ENCODE results near the gene PCLO. TPM values are rescaled to one million over a fixed set of nuclear protein-coding genes. Genes with fewer than 3 reads are reported as not detected.

The PCLO gene, protein sequence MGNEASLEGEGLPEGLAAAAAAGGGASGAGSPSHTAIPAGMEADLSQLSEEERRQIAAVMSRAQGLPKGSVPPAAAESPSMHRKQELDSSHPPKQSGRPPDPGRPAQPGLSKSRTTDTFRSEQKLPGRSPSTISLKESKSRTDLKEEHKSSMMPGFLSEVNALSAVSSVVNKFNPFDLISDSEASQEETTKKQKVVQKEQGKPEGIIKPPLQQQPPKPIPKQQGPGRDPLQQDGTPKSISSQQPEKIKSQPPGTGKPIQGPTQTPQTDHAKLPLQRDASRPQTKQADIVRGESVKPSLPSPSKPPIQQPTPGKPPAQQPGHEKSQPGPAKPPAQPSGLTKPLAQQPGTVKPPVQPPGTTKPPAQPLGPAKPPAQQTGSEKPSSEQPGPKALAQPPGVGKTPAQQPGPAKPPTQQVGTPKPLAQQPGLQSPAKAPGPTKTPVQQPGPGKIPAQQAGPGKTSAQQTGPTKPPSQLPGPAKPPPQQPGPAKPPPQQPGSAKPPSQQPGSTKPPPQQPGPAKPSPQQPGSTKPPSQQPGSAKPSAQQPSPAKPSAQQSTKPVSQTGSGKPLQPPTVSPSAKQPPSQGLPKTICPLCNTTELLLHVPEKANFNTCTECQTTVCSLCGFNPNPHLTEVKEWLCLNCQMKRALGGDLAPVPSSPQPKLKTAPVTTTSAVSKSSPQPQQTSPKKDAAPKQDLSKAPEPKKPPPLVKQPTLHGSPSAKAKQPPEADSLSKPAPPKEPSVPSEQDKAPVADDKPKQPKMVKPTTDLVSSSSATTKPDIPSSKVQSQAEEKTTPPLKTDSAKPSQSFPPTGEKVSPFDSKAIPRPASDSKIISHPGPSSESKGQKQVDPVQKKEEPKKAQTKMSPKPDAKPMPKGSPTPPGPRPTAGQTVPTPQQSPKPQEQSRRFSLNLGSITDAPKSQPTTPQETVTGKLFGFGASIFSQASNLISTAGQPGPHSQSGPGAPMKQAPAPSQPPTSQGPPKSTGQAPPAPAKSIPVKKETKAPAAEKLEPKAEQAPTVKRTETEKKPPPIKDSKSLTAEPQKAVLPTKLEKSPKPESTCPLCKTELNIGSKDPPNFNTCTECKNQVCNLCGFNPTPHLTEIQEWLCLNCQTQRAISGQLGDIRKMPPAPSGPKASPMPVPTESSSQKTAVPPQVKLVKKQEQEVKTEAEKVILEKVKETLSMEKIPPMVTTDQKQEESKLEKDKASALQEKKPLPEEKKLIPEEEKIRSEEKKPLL (N-terminal part only)
- 0.10 TPM for polyA plus RNA-seq (2012; ENCODE audit: low read depth, missing spikeins)

GRCh38 chr7:83162402-83163256 is at the start of gene PCLO:
Gene PCLO (minus strand): TSS chr7:83162884. CDS start chr7:83162592, 292 bp downstream.
- no peak for TF ChIP-seq POLR2AphosphoS5 (IDR thresholded peaks at IDR 0.05; ENCODE audit: low read depth, low read length)
- FAIRE-seq (no peak), DNase-seq (ENCODE audit: insufficient read length, low spot score) (peak; percentile 13)

DNA sequence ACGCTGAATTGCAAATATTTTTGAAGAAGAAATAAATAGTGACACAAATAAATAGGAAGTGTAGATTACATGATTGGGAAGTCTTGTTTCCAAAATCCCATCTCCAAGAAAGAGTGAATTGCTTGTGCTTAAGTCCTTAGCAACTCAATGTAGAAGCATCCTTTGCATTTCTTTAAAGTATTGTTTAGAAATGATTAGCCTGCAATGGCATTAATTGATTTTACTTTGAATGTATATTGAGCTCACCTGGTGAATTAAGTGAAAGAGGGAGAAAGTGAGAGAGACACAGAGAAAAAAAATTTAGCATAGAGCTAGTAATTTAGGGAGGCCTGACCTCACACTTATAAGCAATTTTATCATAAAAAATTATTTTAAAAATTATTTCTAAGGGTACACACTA is 49.0 kb upstream of the PCLO start:
- DNase-seq (ENCODE audit: insufficient read length, low spot score) (no peak), FAIRE-seq (no peak)
- no peak for TF ChIP-seq PAX5 (IDR thresholded peaks at IDR 0.05; ENCODE audit: insufficient read depth, low read length, severe bottlenecking)
- no peak for TF ChIP-seq POLR2AphosphoS5 (IDR thresholded peaks at IDR 0.05; ENCODE audit: low read depth, low read length)

GRCh38 chr7:83210479-83210878 is 47.8 kb upstream of the PCLO start:
- DNase-seq (ENCODE audit: insufficient read length, low spot score): no peak
- FAIRE-seq: no peak
- TF ChIP-seq POLR2AphosphoS5 (IDR thresholded peaks at IDR 0.05; ENCODE audit: low read depth, low read length): no peak
- TF ChIP-seq PAX5 (IDR thresholded peaks at IDR 0.05; ENCODE audit: insufficient read depth, low read length, severe bottlenecking): no peak
- TF ChIP-seq POU2F2 (IDR thresholded peaks at IDR 0.05; ENCODE audit: low read depth, low read length): no peak
- TF ChIP-seq TAF1 (IDR thresholded peaks at IDR 0.05; ENCODE audit: low read depth, low read length): no peak
- TF ChIP-seq SPI1 (IDR thresholded peaks at IDR 0.05; ENCODE audit: low read depth, low read length): no peak
- TF ChIP-seq POLR2A (IDR thresholded peaks at IDR 0.05; ENCODE audit: low read depth, low read length): no peak

DNA sequence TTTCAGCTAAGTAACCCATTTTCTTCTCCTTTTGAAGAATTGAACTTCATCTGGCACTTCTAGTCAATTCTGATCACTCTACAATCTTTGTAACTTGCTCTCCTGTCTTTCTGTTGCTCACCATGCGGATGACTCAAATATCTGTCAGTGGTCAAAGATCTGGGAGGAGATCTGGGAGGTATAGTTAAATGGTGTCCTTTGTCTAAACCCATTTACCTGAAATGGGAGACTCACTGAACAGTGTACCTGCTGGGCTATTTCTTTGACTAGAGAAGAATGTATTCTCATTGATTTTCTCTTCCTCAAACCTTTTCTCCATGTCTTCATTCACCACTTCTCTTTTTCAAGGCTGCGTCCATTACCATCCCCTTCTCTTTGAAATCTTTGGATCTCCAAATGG is 42.0 kb upstream of the PCLO start:
- no peak for FAIRE-seq
- TF ChIP-seq POLR2A (IDR thresholded peaks at IDR 0.05; ENCODE audit: low read depth, low read length) (no peak), TAF1 (IDR thresholded peaks at IDR 0.05; ENCODE audit: low read depth, low read length) (no peak), SPI1 (IDR thresholded peaks at IDR 0.05; ENCODE audit: low read depth, low read length) (no peak), POU2F2 (IDR thresholded peaks at IDR 0.05; ENCODE audit: low read depth, low read length) (no peak), POLR2AphosphoS5 (IDR thresholded peaks at IDR 0.05; ENCODE audit: low read depth, low read length) (no peak), PAX5 (IDR thresholded peaks at IDR 0.05; ENCODE audit: insufficient read depth, low read length, severe bottlenecking) (no peak)
- no peak for DNase-seq (ENCODE audit: insufficient read length, low spot score)

GRCh38 chr7:83201355-83201754 is 38.7 kb upstream of the PCLO start:
- FAIRE-seq (no peak), DNase-seq (ENCODE audit: insufficient read length, low spot score) (no peak)
- TF ChIP-seq TAF1 (IDR thresholded peaks at IDR 0.05; ENCODE audit: low read depth, low read length) (no peak), POLR2A (IDR thresholded peaks at IDR 0.05; ENCODE audit: low read depth, low read length) (no peak), POLR2AphosphoS5 (IDR thresholded peaks at IDR 0.05; ENCODE audit: low read depth, low read length) (no peak), PAX5 (IDR thresholded peaks at IDR 0.05; ENCODE audit: insufficient read depth, low read length, severe bottlenecking) (no peak), POU2F2 (IDR thresholded peaks at IDR 0.05; ENCODE audit: low read depth, low read length) (no peak), SPI1 (IDR thresholded peaks at IDR 0.05; ENCODE audit: low read depth, low read length) (no peak)

GRCh38 chr7:83190659-83191389 is 28.1 kb upstream of the PCLO start:
- FAIRE-seq (no peak), DNase-seq (ENCODE audit: insufficient read length, low spot score) (no peak)
- TF ChIP-seq PAX5 (IDR thresholded peaks at IDR 0.05; ENCODE audit: insufficient read depth, low read length, severe bottlenecking) (no peak), SPI1 (IDR thresholded peaks at IDR 0.05; ENCODE audit: low read depth, low read length) (no peak), TAF1 (IDR thresholded peaks at IDR 0.05; ENCODE audit: low read depth, low read length) (no peak), POLR2A (IDR thresholded peaks at IDR 0.05; ENCODE audit: low read depth, low read length) (no peak), POLR2AphosphoS5 (IDR thresholded peaks at IDR 0.05; ENCODE audit: low read depth, low read length) (no peak), POU2F2 (IDR thresholded peaks at IDR 0.05; ENCODE audit: low read depth, low read length) (no peak)

DNA sequence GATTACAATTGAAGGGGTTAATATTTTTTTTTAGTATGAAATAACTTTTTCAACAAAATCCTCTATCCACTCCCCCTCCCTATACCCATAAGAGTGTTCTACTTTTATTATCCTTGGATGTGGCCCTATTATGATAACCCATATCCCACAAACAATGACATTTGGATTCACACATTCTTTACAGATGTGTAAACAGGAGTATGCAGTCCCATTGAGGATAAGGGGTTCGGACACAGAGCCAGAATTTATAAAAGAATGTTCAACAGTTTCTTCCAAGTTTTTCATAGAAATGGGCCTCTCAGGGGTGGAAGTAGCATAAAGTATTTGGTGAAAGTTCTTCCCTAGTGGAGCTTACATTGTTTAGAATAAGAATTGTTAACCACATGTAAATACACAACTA is 16.1 kb upstream of the PCLO start:
- DNase-seq (ENCODE audit: insufficient read length, low spot score) (no peak), FAIRE-seq (no peak)
- TF ChIP-seq PAX5 (IDR thresholded peaks at IDR 0.05; ENCODE audit: insufficient read depth, low read length, severe bottlenecking) (no peak), TAF1 (IDR thresholded peaks at IDR 0.05; ENCODE audit: low read depth, low read length) (no peak), POLR2AphosphoS5 (IDR thresholded peaks at IDR 0.05; ENCODE audit: low read depth, low read length) (no peak), POU2F2 (IDR thresholded peaks at IDR 0.05; ENCODE audit: low read depth, low read length) (no peak), POLR2A (IDR thresholded peaks at IDR 0.05; ENCODE audit: low read depth, low read length) (no peak), SPI1 (IDR thresholded peaks at IDR 0.05; ENCODE audit: low read depth, low read length) (no peak)

GRCh38 chr7:83178066-83178465 is 15.4 kb upstream of the PCLO start:
- FAIRE-seq (no peak), DNase-seq (ENCODE audit: insufficient read length, low spot score) (no peak)
- TF ChIP-seq SPI1 (IDR thresholded peaks at IDR 0.05; ENCODE audit: low read depth, low read length) (no peak), PAX5 (IDR thresholded peaks at IDR 0.05; ENCODE audit: insufficient read depth, low read length, severe bottlenecking) (no peak), POLR2AphosphoS5 (IDR thresholded peaks at IDR 0.05; ENCODE audit: low read depth, low read length) (no peak), POLR2A (IDR thresholded peaks at IDR 0.05; ENCODE audit: low read depth, low read length) (no peak), POU2F2 (IDR thresholded peaks at IDR 0.05; ENCODE audit: low read depth, low read length) (no peak), TAF1 (IDR thresholded peaks at IDR 0.05; ENCODE audit: low read depth, low read length) (no peak)

Data from GM12891 (cell line).